Measurements from ENCODE around the gene SLC35D1. TPM values are rescaled to one million over a fixed set of nuclear protein-coding genes. Genes with fewer than 3 reads are reported as not detected.

SLC35D1 gene
- total RNA-seq, 4 donors from 2014 or later = 10.0 to 68.6 (median 51.9) TPM

DNA sequence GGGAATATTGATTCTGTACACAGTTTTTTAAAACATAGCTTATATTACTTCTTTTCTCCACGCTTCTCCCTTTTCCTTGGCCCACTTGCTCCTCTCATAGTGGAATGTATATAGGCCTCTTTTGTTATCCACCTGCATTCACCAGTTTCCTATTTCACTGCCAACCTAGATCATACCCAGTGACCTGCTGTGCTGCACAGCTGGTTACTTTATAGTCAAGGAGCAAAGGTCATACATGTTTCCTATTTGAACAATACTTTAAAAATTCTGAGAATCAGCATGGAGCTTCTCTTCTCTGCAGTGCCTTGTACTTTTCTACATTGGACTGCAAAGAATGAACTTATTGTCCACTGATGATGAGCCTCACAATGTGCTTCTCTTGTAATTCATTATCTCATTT is 4.3 kb upstream of the SLC35D1 start:
- intact Hi-C loops (cut with DNase I; ENCODE audit: low total_unique reads) = no loop called here
- H3K27ac ChIP-seq = no peak overlapping the region
- H3K9me3 ChIP-seq = no peaks in the 10 kb centered on the region
- in situ Hi-C loops (cut with MboI; ENCODE audit: low pct_ligation_motif_present in 1 of 4, low pct_unique_long_range_greater_than_20kb in 1 of 4, low sequenced_read_pairs in 3 of 4) = no loop called here
- no peak for DNase-seq
- 44 to 73% methylated on average over 1 of the region's 1 CpG for WGBS, 2 donors (ENCODE audit: low coverage in 1 of 2)
- TF ChIP-seq POLR2AphosphoS5 (IDR thresholded peaks at IDR 0.05) = no peak
- TF ChIP-seq POLR2A (IDR thresholded peaks at IDR 0.05) = no peak
- no peak for TF ChIP-seq EP300 (IDR thresholded peaks at IDR 0.05; ENCODE audit: low read depth)
- TF ChIP-seq, protein P1, sequence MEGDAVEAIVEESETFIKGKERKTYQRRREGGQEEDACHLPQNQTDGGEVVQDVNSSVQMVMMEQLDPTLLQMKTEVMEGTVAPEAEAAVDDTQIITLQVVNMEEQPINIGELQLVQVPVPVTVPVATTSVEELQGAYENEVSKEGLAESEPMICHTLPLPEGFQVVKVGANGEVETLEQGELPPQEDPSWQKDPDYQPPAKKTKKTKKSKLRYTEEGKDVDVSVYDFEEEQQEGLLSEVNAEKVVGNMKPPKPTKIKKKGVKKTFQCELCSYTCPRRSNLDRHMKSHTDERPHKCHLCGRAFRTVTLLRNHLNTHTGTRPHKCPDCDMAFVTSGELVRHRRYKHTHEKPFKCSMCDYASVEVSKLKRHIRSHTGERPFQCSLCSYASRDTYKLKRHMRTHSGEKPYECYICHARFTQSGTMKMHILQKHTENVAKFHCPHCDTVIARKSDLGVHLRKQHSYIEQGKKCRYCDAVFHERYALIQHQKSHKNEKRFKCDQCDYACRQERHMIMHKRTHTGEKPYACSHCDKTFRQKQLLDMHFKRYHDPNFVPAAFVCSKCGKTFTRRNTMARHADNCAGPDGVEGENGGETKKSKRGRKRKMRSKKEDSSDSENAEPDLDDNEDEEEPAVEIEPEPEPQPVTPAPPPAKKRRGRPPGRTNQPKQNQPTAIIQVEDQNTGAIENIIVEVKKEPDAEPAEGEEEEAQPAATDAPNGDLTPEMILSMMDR (IDR thresholded peaks at IDR 0.05) = no peak
- peaks cover 0 to 6% (median 0%) of the 10 kb centered on the region in 4 donors for H3K4me1 ChIP-seq
- H3K36me3 ChIP-seq = no peaks in the 10 kb centered on the region
- no peaks in the 10 kb centered on the region for H3K27me3 ChIP-seq
- no peak overlapping the region for H3K4me3 ChIP-seq

DNA sequence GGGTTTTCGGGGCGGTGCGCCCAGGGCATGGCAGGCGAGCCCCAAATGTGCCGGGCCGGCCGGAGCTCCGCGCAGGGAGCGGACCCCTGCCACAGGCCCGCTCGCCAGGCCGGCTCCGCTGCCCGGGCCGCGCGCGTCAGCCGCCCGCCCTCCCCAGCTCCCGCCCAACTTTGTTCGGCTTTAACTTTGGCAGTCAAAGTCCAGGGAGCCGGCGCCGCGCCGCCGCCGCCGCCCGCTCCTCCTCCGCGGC is 488 bp downstream of the SLC35D1 start:
- TF ChIP-seq EP300 (IDR thresholded peaks at IDR 0.05; ENCODE audit: low read depth) = no peak
- TF ChIP-seq, protein P1 (IDR thresholded peaks at IDR 0.05) = no peak
- no peak for TF ChIP-seq POLR2AphosphoS5 (IDR thresholded peaks at IDR 0.05)
- TF ChIP-seq POLR2A (IDR thresholded peaks at IDR 0.05) = no peak
- intact Hi-C loops (cut with DNase I; ENCODE audit: low total_unique reads) (loop anchor here (5.0 kb wide), 1 partner anchor 56 kb away; no protein-coding TSS in a partner anchor), in situ Hi-C loops (cut with MboI; ENCODE audit: low pct_ligation_motif_present in 1 of 4, low pct_unique_long_range_greater_than_20kb in 1 of 4, low sequenced_read_pairs in 3 of 4) (no loop called here)
- H3K27me3 ChIP-seq = no peaks in the 10 kb centered on the region
- peak overlapping the region; percentile 81 to 88 (median 84) for H3K4me3 ChIP-seq
- peak; percentile 79 for DNase-seq
- H3K36me3 ChIP-seq = peaks cover 0 to 16% (median 7%) of the 10 kb centered on the region in 4 donors
- 1% methylated on average over 11 of the region's 34 CpGs; no CpG with 5 or more reads in 1 of the 2 donors for WGBS, 2 donors (ENCODE audit: low coverage in 1 of 2)
- H3K27ac ChIP-seq = peak overlapping the region; percentile 96 to 99 (median 98)
- peaks cover 0 to 39% (median 22%) of the 10 kb centered on the region in 4 donors for H3K4me1 ChIP-seq
- no peaks in the 10 kb centered on the region for H3K9me3 ChIP-seq

DNA sequence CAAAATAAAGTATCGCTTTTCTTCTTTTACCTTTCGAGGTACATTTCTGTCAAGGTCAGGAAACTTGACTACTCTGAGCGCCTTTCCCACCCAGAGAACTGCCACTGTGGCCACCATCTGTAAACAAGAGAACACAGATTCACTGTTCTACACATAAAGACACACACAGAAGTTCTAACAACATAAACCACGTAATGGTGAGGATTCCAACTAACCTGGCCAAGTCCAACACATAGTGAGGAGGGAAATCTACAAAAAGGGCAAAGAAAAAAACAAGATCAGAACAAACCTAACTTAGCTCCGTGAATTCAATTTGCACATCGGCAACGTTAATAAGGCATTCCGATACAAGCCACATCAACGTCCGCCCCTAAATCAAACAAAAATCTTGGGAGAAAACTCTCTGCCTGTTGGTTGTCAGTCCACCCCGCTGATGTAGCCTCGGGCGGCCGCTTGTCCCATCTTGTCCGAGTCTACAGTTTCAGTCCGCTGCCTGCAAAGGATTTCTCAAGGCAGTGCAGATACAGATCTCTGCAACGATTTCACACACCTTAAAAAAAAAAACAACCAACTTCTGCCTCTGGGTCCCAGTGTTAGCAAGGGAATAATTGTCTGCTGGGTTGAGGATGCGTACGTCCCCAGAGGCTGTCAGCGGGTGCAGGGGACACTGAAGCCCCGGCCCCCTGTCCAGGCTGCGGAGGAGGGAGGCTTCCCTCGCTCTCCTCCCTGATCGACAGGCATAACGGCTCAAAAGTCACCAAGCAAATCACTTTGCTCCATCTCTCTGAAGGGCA is 1.0 kb downstream of the SLC35D1 start:
- no peaks in the 10 kb centered on the region for H3K27me3 ChIP-seq
- peak; percentile 33 for DNase-seq
- H3K4me3 ChIP-seq = peak overlapping the region; percentile 81 to 88 (median 84)
- TF ChIP-seq EP300 (IDR thresholded peaks at IDR 0.05; ENCODE audit: low read depth) = no peak
- TF ChIP-seq, protein P1 (IDR thresholded peaks at IDR 0.05) = no peak
- no peak for TF ChIP-seq POLR2AphosphoS5 (IDR thresholded peaks at IDR 0.05)
- TF ChIP-seq POLR2A (IDR thresholded peaks at IDR 0.05) = no peak
- in situ Hi-C loops (cut with MboI; ENCODE audit: low pct_ligation_motif_present in 1 of 4, low pct_unique_long_range_greater_than_20kb in 1 of 4, low sequenced_read_pairs in 3 of 4) (no loop called here), intact Hi-C loops (cut with DNase I; ENCODE audit: low total_unique reads) (loop anchor here (5.0 kb wide), 1 partner anchor 56 kb away; no protein-coding TSS in a partner anchor)
- no peaks in the 10 kb centered on the region for H3K9me3 ChIP-seq
- peaks cover 0 to 39% (median 22%) of the 10 kb centered on the region in 4 donors for H3K4me1 ChIP-seq
- H3K36me3 ChIP-seq = peaks cover 0 to 21% (median 9%) of the 10 kb centered on the region in 4 donors
- 1 to 24% methylated on average over 4 to 25 of the region's 25 CpGs for WGBS, 2 donors (ENCODE audit: low coverage in 1 of 2)
- H3K27ac ChIP-seq = peak overlapping the region; percentile 96 to 99 (median 98)

DNA sequence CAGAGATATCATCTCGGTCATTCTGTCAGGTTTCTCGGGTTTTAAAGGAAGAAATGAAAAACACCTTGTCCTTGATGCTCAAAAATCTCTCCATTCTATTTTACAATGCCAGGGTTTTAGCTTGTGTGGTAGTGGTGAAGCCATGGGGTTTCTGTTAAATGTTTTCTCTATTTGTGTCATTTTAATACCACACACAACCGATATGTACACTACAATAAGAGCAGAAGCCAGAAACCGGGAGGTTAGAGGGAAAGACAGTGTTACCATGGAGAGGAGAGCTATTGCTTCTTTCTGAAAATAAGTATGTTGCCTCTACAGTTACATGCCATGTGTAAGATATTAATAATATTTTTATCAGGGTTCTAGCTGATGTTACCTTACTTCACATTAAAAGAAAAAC is 2.8 kb downstream of the SLC35D1 start:
- no peaks in the 10 kb centered on the region for H3K27me3 ChIP-seq
- H3K9me3 ChIP-seq = no peaks in the 10 kb centered on the region
- in situ Hi-C loops (cut with MboI; ENCODE audit: low pct_ligation_motif_present in 1 of 4, low pct_unique_long_range_greater_than_20kb in 1 of 4, low sequenced_read_pairs in 3 of 4) (no loop called here), intact Hi-C loops (cut with DNase I; ENCODE audit: low total_unique reads) (loop anchor here (5.0 kb wide), 1 partner anchor 54 kb away; no protein-coding TSS in a partner anchor)
- peak overlapping the region in 2 of 4 donors; percentile 15 to 98 for H3K27ac ChIP-seq
- H3K4me1 ChIP-seq = peaks cover 0 to 39% (median 22%) of the 10 kb centered on the region in 4 donors
- WGBS, 2 donors (ENCODE audit: low coverage in 1 of 2) = 43 to 57% methylated on average over 4 of the region's 4 CpGs
- no peak for DNase-seq
- peaks cover 0 to 37% (median 16%) of the 10 kb centered on the region in 4 donors for H3K36me3 ChIP-seq
- TF ChIP-seq, protein P1 (IDR thresholded peaks at IDR 0.05) = no peak
- no peak for TF ChIP-seq POLR2AphosphoS5 (IDR thresholded peaks at IDR 0.05)
- TF ChIP-seq EP300 (IDR thresholded peaks at IDR 0.05; ENCODE audit: low read depth) = no peak
- no peak for TF ChIP-seq POLR2A (IDR thresholded peaks at IDR 0.05)
- H3K4me3 ChIP-seq = peak overlapping the region in 2 of 4 donors; percentile 11 to 84
